Fibroblast of the aortic adventitia (primary cell): ENCODE results near the gene ALOX5AP. TPM values are rescaled to one million over a fixed set of nuclear protein-coding genes. Genes with fewer than 3 reads are reported as not detected.

ENCODE experiments used
- DNase-seq: peaks from one replicate; pipeline ENCODE4 v3.0.0-alpha.2; 2010; ENCODE audit warnings: low read depth
- H3K4me3 ChIP-seq: 2 replicates; pipeline ENCODE4 v1.5.1; 2011; ENCODE audit warnings: low read depth, mild to moderate bottlenecking, control low read depth, low read length, moderate library complexity
- CTCF ChIP-seq: IDR thresholded peaks from 2 replicates; pipeline ENCODE4 v1.5.1; 2011; ENCODE audit warnings: mild to moderate bottlenecking, low read length, control low read depth, inconsistent platforms; ENCODE audit not compliant: insufficient read depth
- total RNA-seq: library from RNA; depleted of rRNA; stranded (reverse); fragments of >200 nt; gene quantifications from 2 replicates; pipeline ENCODE4 v1.2.3, GENCODE V29; 2012; ENCODE audit warnings: low replicate concordance

ALOX5AP gene
- total RNA-seq, 1 donor: not detected

- no peak for DNase-seq
- no peak for TF ChIP-seq CTCF
- no peak overlapping the region for H3K4me3 ChIP-seq
Observed at GRCh38 chr13:30800107-30800506, 64.8 kb downstream of the ALOX5AP start.

DNA sequence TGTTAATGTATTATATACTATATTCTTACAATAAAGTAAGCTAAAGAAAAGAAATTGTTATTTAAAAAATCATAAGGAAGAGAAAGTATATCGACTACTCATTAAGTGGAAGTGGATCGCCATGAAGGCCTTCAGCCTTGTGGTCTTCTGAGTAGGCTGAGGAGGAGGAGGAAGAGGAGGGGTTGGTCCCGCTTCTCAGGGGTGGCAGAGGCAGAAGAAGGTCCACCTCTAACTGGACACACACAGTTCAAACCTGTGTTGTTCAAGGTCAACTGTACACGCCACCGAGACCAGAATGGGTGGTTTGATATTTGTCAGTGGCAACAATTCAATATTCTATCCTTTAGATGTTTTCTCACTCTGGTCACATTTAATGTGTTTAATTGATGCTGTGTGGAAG, 67.2 kb downstream of the ALOX5AP start:
- H3K4me3 ChIP-seq: no peak overlapping the region
- TF ChIP-seq CTCF: no peak
- no peak for DNase-seq

DNA sequence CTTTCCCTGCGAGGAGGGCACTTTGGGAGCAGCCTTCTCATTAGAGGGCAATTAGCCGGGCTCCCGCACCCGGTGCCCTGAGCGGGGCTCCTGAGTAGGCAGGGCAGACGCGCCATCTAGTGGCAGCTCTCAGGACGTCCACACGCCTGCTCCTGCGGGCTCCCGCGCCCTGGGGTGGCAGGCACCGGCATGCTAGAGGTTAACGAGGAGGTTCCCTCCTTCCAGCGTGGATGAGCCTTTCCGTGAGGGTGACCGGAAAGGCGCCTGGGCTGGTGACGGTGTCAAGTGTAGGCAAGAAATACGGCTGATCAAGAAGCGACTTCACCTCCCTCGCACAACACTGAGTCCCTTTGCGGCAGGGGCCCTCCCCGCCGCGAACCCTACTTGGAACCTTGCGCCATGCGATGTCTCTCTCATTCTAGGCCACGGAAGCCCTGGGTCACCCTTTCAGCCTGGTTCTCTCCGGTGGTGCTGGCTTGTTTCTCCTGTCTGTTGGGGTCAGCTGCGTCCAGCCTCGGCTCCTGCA, 67.7 kb downstream of the ALOX5AP start:
- peak; percentile 82 for DNase-seq
- H3K4me3 ChIP-seq: peak overlapping the region; percentile 62
- peak; percentile 85 for TF ChIP-seq CTCF

- H3K4me3 ChIP-seq: no peak overlapping the region
- no peak for TF ChIP-seq CTCF
- no peak for DNase-seq
Observed at GRCh38 chr13:30803749-30804148, 68.4 kb downstream of the ALOX5AP start.

- TF ChIP-seq CTCF: peak; percentile 39
- no peak overlapping the region for H3K4me3 ChIP-seq
- no peak for DNase-seq
Observed at GRCh38 chr13:30804474-30804873, 69.1 kb downstream of the ALOX5AP start.

DNA sequence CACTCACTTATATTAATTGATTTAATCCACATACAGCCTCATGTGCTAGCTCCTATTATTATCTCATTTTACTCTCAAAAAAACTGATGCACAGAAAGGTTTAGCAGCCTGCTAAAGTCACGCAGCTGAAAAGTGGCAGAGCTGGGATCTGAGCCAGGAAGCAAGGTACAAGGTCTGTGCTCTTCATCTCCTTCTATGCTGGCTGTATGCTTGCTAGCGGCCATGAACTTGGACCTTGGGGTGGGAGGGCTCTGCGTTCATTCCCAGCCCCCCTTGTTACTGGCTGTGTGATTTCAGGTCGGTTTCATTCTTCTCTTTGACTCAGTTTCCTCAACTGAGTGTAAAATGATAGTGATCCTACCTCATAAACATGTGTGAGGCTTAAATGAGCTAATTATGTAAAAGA, 69.8 kb downstream of the ALOX5AP start:
- no peak for TF ChIP-seq CTCF
- no peak overlapping the region for H3K4me3 ChIP-seq
- no peak for DNase-seq

DNA sequence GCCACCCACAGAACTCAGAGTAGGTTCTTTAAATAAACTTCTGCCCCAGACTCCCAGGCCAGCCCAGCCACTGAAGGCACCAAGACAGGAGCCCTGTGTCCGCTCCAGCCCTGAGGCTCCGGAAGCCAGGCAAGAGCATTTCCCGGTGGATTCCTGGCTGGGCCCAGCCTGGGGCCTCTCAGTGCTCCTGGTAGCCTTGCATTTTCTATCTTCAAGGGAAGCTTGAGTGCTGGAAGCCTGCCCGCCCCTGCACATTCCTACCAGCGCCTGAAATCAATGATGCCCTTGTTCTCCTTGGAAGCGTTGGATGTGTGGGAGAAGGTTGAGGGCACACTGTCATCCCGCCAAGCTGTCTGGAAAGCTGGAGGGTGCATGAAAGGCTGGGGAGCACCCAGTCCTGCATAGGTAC, 70.3 kb downstream of the ALOX5AP start:
- no peak for DNase-seq
- H3K4me3 ChIP-seq: no peak overlapping the region
- TF ChIP-seq CTCF: no peak
